Measurements from ENCODE around the gene MLH1. TPM values are rescaled to one million over a fixed set of nuclear protein-coding genes. Genes with fewer than 3 reads are reported as not detected.

The MLH1 gene
- polyA plus RNA-seq, 1 of the 3 experiments (the other 2 are of a cell fraction) = 24.0 TPM

DNA sequence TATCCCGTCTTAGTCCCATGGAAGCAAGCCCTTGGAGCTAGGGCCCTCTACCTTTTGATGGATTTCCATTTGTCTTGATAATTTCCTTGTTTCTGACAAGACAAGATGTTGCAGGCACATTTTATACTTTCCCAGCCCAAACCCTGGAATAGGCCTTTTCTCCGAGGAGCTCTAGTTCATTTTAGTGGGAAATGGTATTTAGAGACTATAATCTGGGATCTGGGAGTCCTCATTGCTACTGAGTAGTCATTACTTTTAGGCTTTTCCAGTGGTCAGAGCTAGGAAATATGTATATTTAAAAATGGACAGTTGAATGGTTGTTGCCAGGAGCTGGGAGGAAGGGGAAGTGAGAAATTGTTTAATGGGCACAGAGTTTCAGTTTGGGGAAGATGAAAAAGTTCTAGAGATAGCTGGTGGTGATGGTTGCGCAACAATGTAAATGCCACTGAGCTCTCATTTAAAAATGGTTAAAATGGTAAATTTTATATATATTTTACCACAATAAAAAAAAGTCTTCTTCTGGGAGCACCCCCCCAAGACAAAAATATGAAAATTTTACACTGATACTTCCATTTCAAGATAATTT, 31.6 kb downstream of the MLH1 start (continued):
- TF ChIP-seq, protein P1, sequence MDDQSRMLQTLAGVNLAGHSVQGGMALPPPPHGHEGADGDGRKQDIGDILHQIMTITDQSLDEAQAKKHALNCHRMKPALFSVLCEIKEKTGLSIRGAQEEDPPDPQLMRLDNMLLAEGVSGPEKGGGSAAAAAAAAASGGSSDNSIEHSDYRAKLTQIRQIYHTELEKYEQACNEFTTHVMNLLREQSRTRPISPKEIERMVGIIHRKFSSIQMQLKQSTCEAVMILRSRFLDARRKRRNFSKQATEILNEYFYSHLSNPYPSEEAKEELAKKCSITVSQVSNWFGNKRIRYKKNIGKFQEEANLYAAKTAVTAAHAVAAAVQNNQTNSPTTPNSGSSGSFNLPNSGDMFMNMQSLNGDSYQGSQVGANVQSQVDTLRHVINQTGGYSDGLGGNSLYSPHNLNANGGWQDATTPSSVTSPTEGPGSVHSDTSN (IDR thresholded peaks at IDR 0.05) = no peak

DNA sequence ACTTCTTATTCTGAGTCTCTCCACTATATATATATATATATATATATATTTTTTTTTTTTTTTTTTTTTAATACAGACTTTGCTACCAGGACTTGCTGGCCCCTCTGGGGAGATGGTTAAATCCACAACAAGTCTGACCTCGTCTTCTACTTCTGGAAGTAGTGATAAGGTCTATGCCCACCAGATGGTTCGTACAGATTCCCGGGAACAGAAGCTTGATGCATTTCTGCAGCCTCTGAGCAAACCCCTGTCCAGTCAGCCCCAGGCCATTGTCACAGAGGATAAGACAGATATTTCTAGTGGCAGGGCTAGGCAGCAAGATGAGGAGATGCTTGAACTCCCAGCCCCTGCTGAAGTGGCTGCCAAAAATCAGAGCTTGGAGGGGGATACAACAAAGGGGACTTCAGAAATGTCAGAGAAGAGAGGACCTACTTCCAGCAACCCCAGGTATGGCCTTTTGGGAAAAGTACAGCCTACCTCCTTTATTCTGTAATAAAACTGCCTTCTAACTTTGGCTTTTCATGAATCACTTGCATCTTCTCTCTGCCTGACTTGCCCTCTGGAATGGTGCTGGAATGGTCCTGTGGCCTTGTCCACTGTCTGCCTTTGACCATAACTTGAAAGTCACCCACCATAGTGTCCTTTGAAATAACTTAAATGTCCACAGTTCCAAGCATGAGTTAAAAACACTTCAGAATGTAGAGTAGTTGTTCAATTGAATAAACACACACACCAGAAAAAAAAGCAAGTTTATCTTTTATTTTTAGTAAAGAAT, 32.4 kb downstream of the MLH1 start:
- Histone ChIP-seq H3K36me3 (replicated peaks in 1 of 2; ENCODE audit: control insufficient read depth in 1 of 2, insufficient read depth in 2 of 2, low read length in 1 of 2) (peaks cover 67 to 75% of the 10 kb centered on the region in 2 experiments), H3K9me2 (no peaks in the 10 kb centered on the region), H3K27ac (ENCODE audit: low read depth in 2 of 2, low read length in 1 of 2) (no peak overlapping the region), H3K4me3 (ENCODE audit: low read depth in 2 of 2, low read length in 1 of 2) (no peak overlapping the region), H3K79me2 (ENCODE audit: insufficient read depth) (no peaks in the 10 kb centered on the region), H3K4me2 (no peak overlapping the region), H4K20me1 (ENCODE audit: insufficient read depth) (no peaks in the 10 kb centered on the region), H3K9me3 (no peaks in the 10 kb centered on the region), H3K9ac (no peak overlapping the region), H3K4me1 (ENCODE audit: control insufficient read depth in 1 of 2, insufficient read depth in 2 of 2, low read depth in 1 of 2, low read length in 1 of 2) (no peaks in the 10 kb centered on the region), H2AFZ (ENCODE audit: low read depth) (no peak overlapping the region), H3F3A (replicated peaks; ENCODE audit: insufficient read depth) (peaks cover 5% of the 10 kb centered on the region), H3K27me3 (ENCODE audit: insufficient read depth) (no peaks in the 10 kb centered on the region)
- no peak for DNase-seq
- TF ChIP-seq YY1 (IDR thresholded peaks at IDR 0.05; ENCODE audit: low read depth) = no peak
- TF ChIP-seq MEF2A (IDR thresholded peaks at IDR 0.05; ENCODE audit: borderline replicate concordance, low read depth) = no peak
- TF ChIP-seq EP300 (IDR thresholded peaks at IDR 0.05; ENCODE audit: borderline replicate concordance in 1 of 2, low read depth in 1 of 2, low read length in 1 of 2) = no peak
- TF ChIP-seq FOXM1 (IDR thresholded peaks at IDR 0.05; ENCODE audit: low read depth) = no peak
- no peak for TF ChIP-seq RFX5 (IDR thresholded peaks at IDR 0.05; ENCODE audit: low read length)
- TF ChIP-seq, protein P2, sequence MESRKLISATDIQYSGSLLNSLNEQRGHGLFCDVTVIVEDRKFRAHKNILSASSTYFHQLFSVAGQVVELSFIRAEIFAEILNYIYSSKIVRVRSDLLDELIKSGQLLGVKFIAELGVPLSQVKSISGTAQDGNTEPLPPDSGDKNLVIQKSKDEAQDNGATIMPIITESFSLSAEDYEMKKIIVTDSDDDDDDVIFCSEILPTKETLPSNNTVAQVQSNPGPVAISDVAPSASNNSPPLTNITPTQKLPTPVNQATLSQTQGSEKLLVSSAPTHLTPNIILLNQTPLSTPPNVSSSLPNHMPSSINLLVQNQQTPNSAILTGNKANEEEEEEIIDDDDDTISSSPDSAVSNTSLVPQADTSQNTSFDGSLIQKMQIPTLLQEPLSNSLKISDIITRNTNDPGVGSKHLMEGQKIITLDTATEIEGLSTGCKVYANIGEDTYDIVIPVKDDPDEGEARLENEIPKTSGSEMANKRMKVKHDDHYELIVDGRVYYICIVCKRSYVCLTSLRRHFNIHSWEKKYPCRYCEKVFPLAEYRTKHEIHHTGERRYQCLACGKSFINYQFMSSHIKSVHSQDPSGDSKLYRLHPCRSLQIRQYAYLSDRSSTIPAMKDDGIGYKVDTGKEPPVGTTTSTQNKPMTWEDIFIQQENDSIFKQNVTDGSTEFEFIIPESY (IDR thresholded peaks at IDR 0.05; ENCODE audit: borderline replicate concordance, low read depth) = no peak
- TF ChIP-seq FOXJ3 (CRISPR knock-in tag; IDR thresholded peaks at IDR 0.05) = no peak
- no peak for TF ChIP-seq NRF1 (IDR thresholded peaks at IDR 0.05; ENCODE audit: low read depth, low read length)
- TF ChIP-seq, protein P3, sequence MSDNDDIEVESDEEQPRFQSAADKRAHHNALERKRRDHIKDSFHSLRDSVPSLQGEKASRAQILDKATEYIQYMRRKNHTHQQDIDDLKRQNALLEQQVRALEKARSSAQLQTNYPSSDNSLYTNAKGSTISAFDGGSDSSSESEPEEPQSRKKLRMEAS (IDR thresholded peaks at IDR 0.05; ENCODE audit: low read depth) = no peak
- ChIA-PET CTCF (no interaction called here), POLR2A (no interaction called here)
- 88% methylated on average over 3 of the region's 3 CpGs for WGBS (ENCODE audit: low lambda C conversion rate)

DNA sequence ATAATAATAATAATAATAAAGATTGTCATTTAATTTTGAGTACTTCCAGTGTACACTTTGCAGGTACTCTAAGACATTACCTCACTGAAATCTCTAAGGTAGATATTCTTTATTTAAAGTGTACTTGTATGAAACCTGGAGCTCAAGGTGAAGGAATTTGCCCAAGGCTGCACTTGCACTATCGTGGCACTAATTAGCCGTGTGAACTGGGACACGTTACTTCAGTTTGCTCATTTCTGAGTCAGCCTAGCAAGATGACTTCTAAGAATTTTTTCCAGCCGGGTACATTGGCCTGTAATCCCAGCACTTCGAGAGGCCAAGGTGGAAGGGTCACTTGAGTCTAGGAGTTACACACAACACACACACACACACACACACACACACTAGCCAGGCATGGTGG, 33.5 kb downstream of the MLH1 start:
- ChIA-PET CTCF (no interaction called here), POLR2A (no interaction called here)
- Histone ChIP-seq H3K79me2 (ENCODE audit: insufficient read depth) (no peaks in the 10 kb centered on the region), H3K27me3 (ENCODE audit: insufficient read depth) (no peaks in the 10 kb centered on the region), H3K4me1 (ENCODE audit: control insufficient read depth in 1 of 2, insufficient read depth in 2 of 2, low read depth in 1 of 2, low read length in 1 of 2) (peaks cover 0 to 2% of the 10 kb centered on the region in 2 experiments; a peak in 1 of 4 replicates), H3K4me3 (ENCODE audit: low read depth in 2 of 2, low read length in 1 of 2) (no peak overlapping the region), H3F3A (replicated peaks; ENCODE audit: insufficient read depth) (peaks cover 5% of the 10 kb centered on the region), H3K9ac (no peak overlapping the region), H2AFZ (ENCODE audit: low read depth) (no peak overlapping the region), H3K36me3 (replicated peaks in 1 of 2; ENCODE audit: control insufficient read depth in 1 of 2, insufficient read depth in 2 of 2, low read length in 1 of 2) (peaks cover 59 to 68% of the 10 kb centered on the region in 2 experiments), H3K27ac (ENCODE audit: low read depth in 2 of 2, low read length in 1 of 2) (no peak overlapping the region), H3K9me3 (no peaks in the 10 kb centered on the region), H3K4me2 (no peak overlapping the region), H4K20me1 (ENCODE audit: insufficient read depth) (no peaks in the 10 kb centered on the region), H3K9me2 (no peaks in the 10 kb centered on the region)
- no peak for DNase-seq
- 92% methylated on average over 5 of the region's 5 CpGs for WGBS (ENCODE audit: low lambda C conversion rate)
- TF ChIP-seq EZH2phosphoT487 (IDR thresholded peaks at IDR 0.05; ENCODE audit: borderline replicate concordance, low read depth) = no peak
- TF ChIP-seq, protein P4, sequence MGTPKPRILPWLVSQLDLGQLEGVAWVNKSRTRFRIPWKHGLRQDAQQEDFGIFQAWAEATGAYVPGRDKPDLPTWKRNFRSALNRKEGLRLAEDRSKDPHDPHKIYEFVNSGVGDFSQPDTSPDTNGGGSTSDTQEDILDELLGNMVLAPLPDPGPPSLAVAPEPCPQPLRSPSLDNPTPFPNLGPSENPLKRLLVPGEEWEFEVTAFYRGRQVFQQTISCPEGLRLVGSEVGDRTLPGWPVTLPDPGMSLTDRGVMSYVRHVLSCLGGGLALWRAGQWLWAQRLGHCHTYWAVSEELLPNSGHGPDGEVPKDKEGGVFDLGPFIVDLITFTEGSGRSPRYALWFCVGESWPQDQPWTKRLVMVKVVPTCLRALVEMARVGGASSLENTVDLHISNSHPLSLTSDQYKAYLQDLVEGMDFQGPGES (IDR thresholded peaks at IDR 0.05; ENCODE audit: low read depth, low read length) = no peak
- no peak for TF ChIP-seq SMC3 (IDR thresholded peaks at IDR 0.05; ENCODE audit: low read depth, low read length)
- TF ChIP-seq TEAD4 (IDR thresholded peaks at IDR 0.05; ENCODE audit: borderline replicate concordance, insufficient read depth) = no peak
- no peak for TF ChIP-seq GATA2 (CRISPR knock-in tag; IDR thresholded peaks at IDR 0.05)
- TF ChIP-seq NRF1 (IDR thresholded peaks at IDR 0.05; ENCODE audit: low read depth, low read length) = no peak
- TF ChIP-seq GABPA (IDR thresholded peaks at IDR 0.05; ENCODE audit: low read depth) = no peak
